Endothelial cell of umbilical vein (primary cell): Measurements from ENCODE around the gene GRWD1. TPM values are rescaled to one million over a fixed set of nuclear protein-coding genes. Genes with fewer than 3 reads are reported as not detected.
A peak's percentile ranks its signal among the peaks of the same experiment; 100 is the strongest.

Source experiments
- BruUV-seq: library from RNA; stranded (reverse); fragments of 400-500 nt; replicated peaks from 2 replicates; lab custom pipeline; 2021; lab: Mats Ljungman, UMichigan
- CTCF ChIA-PET: fragments of 300-600, 350-600 bp; sonication (Branson Sonifier 250); formaldehyde crosslinking; loops from one replicate; lab custom pipeline; 2021; ENCODE audit warnings: antibody characterized with exemption, inconsistent platforms; lab: Charles Lee
- POLR2A ChIA-PET: fragments of 300-600, 350-600 bp; sonication (Branson Sonifier 250); formaldehyde crosslinking; loops from one replicate; lab custom pipeline; 2021; ENCODE audit warnings: antibody characterized with exemption, inconsistent platforms; lab: Charles Lee
- DNase-seq: peaks from one replicate; pipeline ENCODE4 v3.0.0-alpha.2; 2011; ENCODE audit warnings: low read depth, low spot score
- FAIRE-seq: peaks from 2 replicates; lab custom pipeline; 2011; peaks lifted over from hg19 to GRCh38; lab: Jason Lieb, UNC
- H2AFZ ChIP-seq: 2 replicates; pipeline ENCODE4 v1.6.0; 2012; ENCODE audit warnings: low read depth, low read length, control low read depth, inconsistent platforms
- H3K27ac ChIP-seq: 2 replicates; pipeline ENCODE4 v1.5.1; 2011; ENCODE audit warnings: low read depth, mild to moderate bottlenecking, control low read depth, low read length, moderate library complexity; ENCODE audit not compliant: insufficient read depth
- H3K27me3 ChIP-seq, 2 experiments: 2 replicates each; pipeline versions ENCODE4 v1.6.0 to v1.6.1; 2011; ENCODE audit warnings: low read length in 2 of 2, mixed read lengths in 1 of 2; ENCODE audit not compliant: control insufficient read depth in 2 of 2, insufficient read depth in 2 of 2
- H3K36me3 ChIP-seq, 2 experiments: 2 replicates in 1 of 2; 3 replicates in 1 of 2; pipeline ENCODE4 v1.5.1; 2011; ENCODE audit warnings: low read length in 2 of 2, mild to moderate bottlenecking in 1 of 2, moderate library complexity in 1 of 2; ENCODE audit not compliant: control insufficient read depth in 2 of 2, insufficient read depth in 2 of 2; ENCODE audit errors: extremely low read depth in 1 of 2
- H3K4me1 ChIP-seq: 3 replicates; pipeline ENCODE4 v1.5.1; 2011; ENCODE audit warnings: mild to moderate bottlenecking, low read length; ENCODE audit not compliant: control insufficient read depth, insufficient read depth; ENCODE audit errors: extremely low read depth
- H3K4me2 ChIP-seq: 2 replicates; pipeline ENCODE4 v1.6.1; 2011; ENCODE audit warnings: low read length, control low read depth, mixed read lengths; ENCODE audit not compliant: insufficient read depth
- H3K4me3 ChIP-seq, 3 experiments: fragments of 200-600 bp in 1 of 3; sonication (generic), shearing (Covaris generic) in 1 of 3; replicated peaks in 1 of 3; 2 replicates each; pipeline ENCODE4 v1.5.1; 2011 to 2016; ENCODE audit warnings: control low read depth in 3 of 3, low read length in 3 of 3, mild to moderate bottlenecking in 2 of 3, inconsistent platforms in 1 of 3, low read depth in 1 of 3, moderate library complexity in 1 of 3; ENCODE audit not compliant: insufficient read depth in 1 of 3
- H3K79me2 ChIP-seq: 2 replicates; pipeline ENCODE4 v1.6.0; 2012; ENCODE audit warnings: low read length, inconsistent platforms; ENCODE audit not compliant: control insufficient read depth, insufficient read depth
- H3K9ac ChIP-seq: replicated peaks from 2 replicates; pipeline ENCODE3; 2011; ENCODE audit warnings: low read length, control low read depth; ENCODE audit not compliant: insufficient read depth; ENCODE audit errors: extremely low read depth
- H3K9me1 ChIP-seq: replicated peaks from 3 replicates; pipeline ENCODE4 v1.6.0; 2011; ENCODE audit warnings: mild to moderate bottlenecking, low read length; ENCODE audit not compliant: control insufficient read depth, insufficient read depth; ENCODE audit errors: extremely low read depth
- H3K9me3 ChIP-seq: replicated peaks from 2 replicates; pipeline ENCODE4 v1.5.1; 2012; ENCODE audit warnings: low read length, inconsistent platforms; ENCODE audit not compliant: control insufficient read depth, insufficient read depth
- H4K20me1 ChIP-seq: replicated peaks from 2 replicates; pipeline ENCODE3; 2011; ENCODE audit warnings: mild to moderate bottlenecking, low read length; ENCODE audit not compliant: control insufficient read depth, insufficient read depth; ENCODE audit errors: extremely low read depth
- CTCF ChIP-seq, 2 donors: IDR thresholded peaks; 1 replicate in 1 of 2; 2 replicates in 1 of 2; pipeline ENCODE4 v1.5.1; 2011; ENCODE audit warnings: low read length in 2 of 2, mild to moderate bottlenecking in 2 of 2, moderate library complexity in 2 of 2, control low read depth in 1 of 2, inconsistent platforms in 1 of 2, low read depth in 1 of 2; ENCODE audit not compliant: insufficient read depth in 1 of 2; ENCODE audit errors: extremely low read depth in 1 of 2
- JUN ChIP-seq: IDR thresholded peaks from 2 replicates; pipeline ENCODE4 v1.6.1; 2011; ENCODE audit warnings: borderline replicate concordance, low read depth; ENCODE audit not compliant: insufficient read length, insufficient read depth
- MAX ChIP-seq: IDR thresholded peaks from 2 replicates; pipeline ENCODE4 v1.6.1; 2011; ENCODE audit not compliant: insufficient read depth, insufficient read length
- POLR2A ChIP-seq: IDR thresholded peaks from 2 replicates; pipeline ENCODE4 v1.6.1; 2012; ENCODE audit warnings: low read depth, mild to moderate bottlenecking, control low read depth, low read length
- POLR2AphosphoS5 ChIP-seq: IDR thresholded peaks from 2 replicates; pipeline ENCODE4 v1.6.1; 2012; ENCODE audit warnings: low read depth, mild to moderate bottlenecking, control low read depth, low read length, moderate library complexity; ENCODE audit not compliant: insufficient read depth
- dilution Hi-C: fragments of 300-500 bp; cut with MboI; formaldehyde crosslinking; loops from one replicate; pipeline ENCODE4 v1.15.0; 2019; ENCODE audit warnings: low sequenced_read_pairs; ENCODE audit not compliant: extremely low pct_ligation_motif_present
- intact Hi-C: fragments of 100-400 bp; cut with micrococcal nuclease; formaldehyde crosslinking; loops from one replicate; pipeline ENCODE4 v1.10.0; 2022
- polyA plus RNA-seq, 4 experiments: library from polyadenylated mRNA; depleted of rRNA in 3 of 4; stranded (reverse) in 3 of 4; unstranded in 1 of 4; fragments of >200 nt; gene quantifications; 2 replicates each; pipeline versions ENCODE4 v1.2.1 to v1.2.3, GENCODE V29; 2011 to 2012; ENCODE audit warnings: missing spikeins in 1 of 4
- total RNA-seq: library from RNA; stranded (reverse); gene quantifications from 2 replicates; pipeline ENCODE4 v1.2.3, GENCODE V29; 2021

GRWD1 gene
- total and polyA plus RNA-seq, 2 donors (not counting 3 experiments of a cell fraction or from before 2014, with no cell fraction given), result 26.3 to 52.7 TPM

- CTCF ChIA-PET, result interaction anchor here (2.7 kb wide), 1 partner anchor 25 kb away, joined by 8 read pairs; the partner anchor contains the start of gene KDELR1
- no TSS peak for BruUV-seq
Measured at GRCh38 chr19:48415806-48416221, 30.0 kb upstream of the GRWD1 start.

More at GRCh38 chr19:48415806-48416221, 30.0 kb upstream of the GRWD1 start:
- peaks cover 6% of the 10 kb centered on the region for H3K4me1 ChIP-seq
- peak overlapping the region; percentile 15 to 37 (median 31) for H3K4me3 ChIP-seq
- H3K27ac ChIP-seq, result no peak overlapping the region
- TF ChIP-seq JUN, result no peak
- peak; percentile 29 for TF ChIP-seq POLR2A
- TF ChIP-seq CTCF (IDR thresholded peaks at IDR 0.05; ENCODE audit: extremely low read depth in 1 of 2, insufficient read depth in 1 of 2, low read depth in 1 of 2, low read length in 2 of 2), result no peak
- TF ChIP-seq MAX, result no peak
- TF ChIP-seq POLR2AphosphoS5, result no peak
- dilution Hi-C loops (no loop called here), intact Hi-C loops (loop anchor here (1.0 to 2.0 kb wide), 2 partner anchors 17 to 29 kb away; partner anchors contain the start of gene GRWD1)
- POLR2A ChIA-PET, result no interaction called here
- no peak for DNase-seq
- H3K9ac ChIP-seq, result no peak overlapping the region
- no peaks in the 10 kb centered on the region for H3K9me1 ChIP-seq
- H3K79me2 ChIP-seq, result no peaks in the 10 kb centered on the region
- no peak overlapping the region for H3K4me2 ChIP-seq
- H4K20me1 ChIP-seq, result no peaks in the 10 kb centered on the region
- H2AFZ ChIP-seq, result peak overlapping the region; percentile 96
- no peaks in the 10 kb centered on the region for H3K9me3 ChIP-seq
- no peak for FAIRE-seq
- H3K27me3 ChIP-seq, result no peaks in the 10 kb centered on the region
- H3K36me3 ChIP-seq, result no peaks in the 10 kb centered on the region
